Activated CD8-positive, alpha-beta memory T cell treated with anti-CD3 and anti-CD28 coated beads, Interleukin-2, amount 50 U/mL, for 1 hour (primary cell): ENCODE data around the gene SPRY4.
"Not testable (repeated sequence)": the region's sequence is repeated elsewhere in the genome, so short reads cannot be mapped to it uniquely, and the experiment has no call there.

Experiments used
- DNase-seq: peaks from one replicate; pipeline ENCODE4 v3.0.0-alpha.2; 2020; ENCODE audit errors: extremely low read depth

Gene SPRY4, protein sequence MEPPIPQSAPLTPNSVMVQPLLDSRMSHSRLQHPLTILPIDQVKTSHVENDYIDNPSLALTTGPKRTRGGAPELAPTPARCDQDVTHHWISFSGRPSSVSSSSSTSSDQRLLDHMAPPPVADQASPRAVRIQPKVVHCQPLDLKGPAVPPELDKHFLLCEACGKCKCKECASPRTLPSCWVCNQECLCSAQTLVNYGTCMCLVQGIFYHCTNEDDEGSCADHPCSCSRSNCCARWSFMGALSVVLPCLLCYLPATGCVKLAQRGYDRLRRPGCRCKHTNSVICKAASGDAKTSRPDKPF

DNA sequence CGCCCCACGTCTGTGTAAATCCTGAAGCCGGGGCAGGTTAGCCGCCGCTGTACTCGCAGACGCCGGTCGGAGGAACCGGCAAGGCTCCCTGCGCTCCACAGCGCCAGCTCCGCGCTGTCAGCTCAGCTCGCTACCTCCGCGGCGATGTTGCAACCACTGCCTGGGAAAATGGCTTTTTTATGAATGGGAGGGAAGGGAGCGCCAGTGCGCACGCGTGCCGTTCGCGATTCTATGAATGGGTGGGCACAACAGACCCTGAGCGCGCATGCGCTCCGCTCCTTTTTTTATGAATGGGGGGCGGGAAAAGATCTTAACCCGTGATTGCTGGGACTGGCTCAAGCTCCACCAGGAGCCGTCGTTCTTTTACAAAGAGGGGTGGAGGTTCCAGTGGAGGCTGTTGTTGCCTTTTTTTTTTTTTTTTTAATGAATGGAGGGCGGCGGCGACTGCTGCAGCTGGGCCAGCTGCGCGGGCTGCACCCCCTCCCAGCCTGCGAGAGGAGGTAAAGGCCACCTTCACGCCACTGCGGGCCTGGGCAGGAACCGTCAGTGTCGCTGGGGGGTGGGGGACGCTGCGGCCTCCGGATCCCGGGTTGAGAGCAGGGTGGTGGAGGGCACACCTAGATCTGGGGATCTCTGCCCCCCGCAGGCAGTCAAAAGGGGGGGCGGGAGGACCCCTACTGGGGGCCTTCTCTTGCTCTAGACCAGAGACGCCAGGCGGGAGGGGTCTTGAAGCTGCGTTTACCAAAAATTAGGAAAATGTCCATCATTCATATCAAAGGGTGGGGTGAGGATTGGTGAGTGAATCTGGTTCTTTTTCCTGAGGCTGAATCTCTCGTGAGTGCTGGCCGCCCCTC, at the start of gene SPRY4:
TSS of gene SPRY4 (minus strand) at position 151 of the 854 bp plus-strand sequence. CDS start 9,913 bp downstream, outside the sequence.
- peak; percentile 53 for DNase-seq

DNA sequence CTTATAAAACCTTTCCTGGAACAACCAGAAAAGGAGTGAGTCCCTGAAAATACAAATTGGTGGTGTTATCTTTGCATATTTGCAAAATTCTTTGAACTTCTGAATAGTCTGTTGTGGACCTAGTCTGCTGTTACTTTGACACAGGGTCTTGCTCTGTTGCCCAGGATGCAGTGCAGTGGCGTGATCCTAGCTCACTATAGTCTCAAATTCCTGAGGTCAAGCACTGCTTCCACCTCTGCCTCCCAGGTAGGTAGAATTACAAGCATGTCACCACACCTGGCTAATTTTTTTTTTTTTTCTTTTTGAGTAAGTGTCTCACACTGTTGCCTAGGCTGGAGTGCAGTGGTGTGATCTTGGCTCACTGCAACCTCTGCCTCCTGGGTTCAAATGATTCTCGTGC, 43.7 kb upstream of the SPRY4 start:
- DNase-seq, result no peak

DNA sequence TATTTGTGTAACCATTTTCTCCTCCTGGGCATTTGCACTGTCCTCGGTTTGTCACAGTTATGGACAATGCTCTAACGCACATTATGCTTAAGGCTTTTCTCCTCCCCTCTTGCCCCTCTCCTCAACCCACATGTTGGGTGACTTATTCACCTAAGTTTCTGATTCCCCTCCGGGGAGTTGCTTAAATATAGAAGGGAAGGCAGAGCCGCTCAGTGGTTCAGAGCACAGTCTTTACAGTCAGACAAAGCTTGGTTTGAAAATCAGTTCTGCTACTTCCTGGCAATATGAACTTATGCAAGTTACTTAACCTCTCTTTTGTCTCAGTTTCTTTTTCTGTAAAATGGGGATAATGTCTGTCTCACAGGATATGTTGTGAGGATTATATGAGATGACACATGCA, 41.2 kb upstream of the SPRY4 start:
- no peak for DNase-seq

DNA sequence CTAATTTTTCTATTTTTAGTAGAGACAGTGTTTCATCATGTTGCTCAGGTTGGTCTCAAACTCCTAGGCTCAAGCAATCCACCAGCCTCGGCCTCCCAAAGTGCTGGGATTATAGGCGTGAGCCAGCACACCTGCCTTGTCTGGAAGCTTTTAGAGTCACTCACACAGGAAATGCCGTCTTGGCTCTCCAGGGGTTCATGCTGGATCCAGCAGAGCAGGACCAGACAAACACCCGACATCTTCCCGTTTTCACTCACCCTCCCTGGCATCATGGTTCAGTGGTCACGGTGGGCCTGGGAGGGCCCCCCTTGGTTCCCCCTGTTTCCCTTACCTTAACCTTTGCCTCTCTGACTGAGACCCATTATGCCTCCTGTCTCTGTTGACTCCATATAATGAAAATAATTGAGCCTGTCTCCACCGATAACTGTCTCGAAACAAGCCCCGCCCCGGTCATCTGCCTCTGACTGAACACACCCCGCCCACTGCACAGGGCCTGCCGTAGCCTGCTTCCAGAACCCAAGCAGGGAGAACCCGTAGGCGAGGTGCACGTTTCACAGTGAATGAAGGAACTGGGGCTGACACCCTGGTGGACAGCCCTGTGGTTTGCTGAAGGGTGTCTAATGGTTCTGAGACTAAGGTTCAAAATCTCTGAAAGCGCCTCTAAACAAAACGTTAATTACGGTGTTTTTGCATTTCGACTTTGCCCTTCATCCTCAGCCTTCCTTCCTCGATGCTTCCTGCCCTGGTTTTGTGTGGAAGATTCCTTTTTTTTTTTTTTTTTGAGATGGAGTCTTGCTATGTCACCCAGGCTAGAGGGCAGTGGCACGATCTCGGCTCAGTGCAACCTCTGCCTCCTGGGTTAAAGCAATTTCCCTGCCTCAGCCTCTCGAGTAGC, 39.7 kb upstream of the SPRY4 start:
- DNase-seq, result no peak

DNA sequence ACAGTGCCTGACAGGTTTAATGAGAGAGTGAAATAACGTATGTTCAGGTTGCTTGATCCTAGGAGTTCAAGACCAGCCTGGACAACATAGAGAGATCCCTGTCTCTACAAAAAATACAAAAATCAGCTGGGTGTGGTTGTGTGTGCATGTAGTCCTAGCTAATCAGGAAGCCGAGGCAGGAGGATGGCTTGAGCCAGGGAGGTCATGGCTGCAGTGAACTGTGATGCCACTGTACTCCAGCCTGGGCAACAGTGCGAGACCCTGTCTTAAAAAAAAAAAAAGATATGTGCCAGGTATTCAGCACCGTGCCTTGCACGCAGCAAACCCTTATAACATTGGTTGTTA, 38.8 kb upstream of the SPRY4 start:
- no peak for DNase-seq

DNA sequence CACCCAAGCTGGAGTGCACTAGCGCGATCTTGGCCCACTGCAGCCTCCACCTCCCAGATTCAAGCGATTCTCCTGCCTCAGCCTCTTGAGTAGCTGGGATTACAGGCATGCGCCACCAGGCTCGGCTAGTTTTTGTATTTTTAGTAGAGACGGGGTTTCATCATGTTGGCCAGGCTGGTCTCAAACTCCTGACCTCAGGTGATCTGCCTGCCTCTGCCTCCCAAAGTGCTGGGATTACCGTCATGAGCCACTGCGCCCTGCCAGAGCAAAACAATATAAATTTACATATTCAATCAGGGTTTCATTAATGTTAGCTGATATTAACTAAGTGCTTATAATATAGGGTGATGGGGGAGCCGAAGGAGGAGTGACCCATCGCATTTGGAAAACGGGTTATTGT, 37.4 kb upstream of the SPRY4 start:
- DNase-seq, result not testable (repeated sequence)

DNA sequence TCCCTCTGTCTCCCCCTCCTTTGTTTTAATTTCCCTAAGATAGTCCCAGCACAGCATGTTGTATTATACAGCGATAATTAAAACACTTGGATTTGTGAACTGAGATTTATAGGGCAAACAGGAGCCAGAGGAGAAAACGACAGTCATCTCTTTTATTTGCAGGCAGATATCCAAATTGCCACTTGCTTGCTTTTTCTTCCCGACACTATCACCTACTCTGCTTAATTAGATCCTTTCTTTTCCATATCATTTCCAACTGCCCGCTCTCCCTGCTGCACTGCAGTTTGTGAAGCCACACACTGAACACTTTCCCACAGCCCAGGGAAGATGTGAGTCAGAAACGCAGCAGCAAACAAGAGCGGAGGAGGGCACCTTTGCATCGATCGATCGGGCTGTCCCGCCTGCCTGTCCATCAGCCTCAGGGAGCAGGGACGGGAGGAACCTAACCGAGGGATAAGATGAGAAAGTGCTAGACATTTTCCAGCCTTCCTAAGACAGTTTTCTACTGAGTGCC, 35.8 kb upstream of the SPRY4 start:
- no peak for DNase-seq

- no peak for DNase-seq
Measured at GRCh38 chr5:142360051-142360498, 35.3 kb upstream of the SPRY4 start.

- no peak for DNase-seq
Measured at GRCh38 chr5:142358648-142359047, 33.8 kb upstream of the SPRY4 start.

- DNase-seq, result no peak
Measured at GRCh38 chr5:142358121-142358520, 33.3 kb upstream of the SPRY4 start.

GRCh38 chr5:142357469-142358090, 32.8 kb upstream of the SPRY4 start:
- DNase-seq, result no peak

DNA sequence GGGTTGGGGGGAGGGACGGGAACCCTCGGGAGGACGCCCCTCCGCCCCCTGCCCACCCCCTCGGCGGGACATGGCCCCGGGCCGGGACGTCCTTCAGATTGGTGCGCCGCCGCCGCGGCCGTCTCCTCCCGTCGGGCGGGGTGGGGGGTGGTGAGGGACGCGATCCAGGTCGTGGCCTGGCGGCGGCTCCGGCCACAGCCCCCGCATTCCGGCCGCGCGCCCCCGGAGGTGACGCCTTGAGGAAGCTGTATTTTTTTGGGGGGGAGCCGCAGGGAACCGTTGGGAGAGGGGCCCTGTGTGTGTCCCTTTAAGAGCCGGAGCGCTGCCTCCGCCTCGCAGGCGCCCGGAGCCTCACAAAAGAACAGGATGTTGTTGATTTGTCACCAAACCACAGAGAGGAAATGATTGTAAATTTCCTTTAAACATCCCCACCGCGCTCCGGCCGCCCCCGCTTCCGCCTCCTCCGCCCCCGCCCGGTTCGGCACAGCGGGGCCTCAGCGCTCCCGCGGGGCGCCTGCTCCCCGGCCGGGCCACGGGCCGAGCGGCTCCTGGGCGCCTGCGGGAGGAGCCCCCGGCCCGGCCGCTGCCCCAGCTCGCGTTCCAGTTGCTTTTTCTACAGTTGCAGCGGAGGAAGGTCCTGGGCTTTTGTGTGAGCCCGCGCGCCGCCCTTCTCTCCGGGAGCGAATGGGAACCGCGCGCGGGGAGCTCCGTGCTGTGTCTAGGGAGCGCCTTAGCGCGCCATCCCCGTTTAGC, 32.1 kb upstream of the SPRY4 start:
- DNase-seq, result peak; percentile 60

DNA sequence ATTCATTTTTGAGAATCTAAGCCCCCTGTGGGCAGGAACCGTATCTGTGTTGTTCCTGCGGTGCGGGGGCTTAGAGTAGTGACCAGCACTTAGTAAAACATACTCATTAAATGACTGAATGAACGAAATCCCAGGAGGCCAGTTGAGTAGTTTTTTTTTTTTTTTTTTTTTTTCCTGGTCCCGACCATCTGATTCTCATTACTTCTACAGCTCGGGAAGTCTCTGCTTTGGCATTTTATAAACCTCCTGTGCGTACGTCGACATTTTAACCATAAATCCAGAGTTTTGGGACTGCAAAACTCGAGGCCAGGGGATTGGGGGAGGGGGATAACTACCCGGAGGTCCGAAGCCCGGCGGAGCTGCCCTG, 31.5 kb upstream of the SPRY4 start:
- no peak for DNase-seq

GRCh38 chr5:142353071-142353472, 28.3 kb upstream of the SPRY4 start:
- no peak for DNase-seq

DNA sequence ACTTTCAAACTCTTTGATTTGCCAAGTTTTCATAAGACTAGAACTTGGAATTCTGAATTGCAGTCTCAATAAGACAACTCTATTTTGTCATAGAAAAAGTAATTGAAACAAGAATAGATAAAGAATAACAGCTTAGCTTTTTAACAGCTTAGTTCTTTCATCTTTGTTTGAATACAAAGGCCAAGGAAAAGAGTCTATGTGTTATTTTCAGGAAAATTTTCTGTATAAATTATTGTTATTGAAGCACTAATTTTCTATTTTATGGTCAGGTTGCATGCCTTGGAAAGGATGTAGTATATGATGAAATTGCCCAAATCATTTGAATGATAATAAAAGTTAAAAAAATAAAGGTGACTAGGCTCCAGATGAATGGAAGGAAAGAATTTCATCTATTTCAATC, 25.2 kb upstream of the SPRY4 start:
- DNase-seq, result no peak

DNA sequence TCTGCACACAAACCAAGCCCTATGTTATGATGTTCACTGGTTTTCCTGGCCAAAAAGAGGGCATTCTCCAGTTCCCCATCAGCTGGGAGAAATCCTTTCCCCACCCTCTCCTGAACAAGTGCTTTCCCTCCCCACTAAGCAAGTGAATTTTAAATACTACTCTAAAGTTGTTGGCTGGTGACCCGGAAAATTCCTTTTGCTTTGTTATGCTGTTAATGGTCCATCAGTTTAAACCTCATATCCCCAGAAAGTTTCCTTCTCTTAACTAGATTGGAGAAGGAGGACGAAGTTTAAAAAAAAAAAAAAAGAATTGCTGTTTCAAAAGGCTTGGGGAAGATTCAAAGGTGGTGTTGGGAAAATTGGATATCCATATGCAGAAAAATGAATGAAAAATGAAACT, 21.9 kb upstream of the SPRY4 start:
- no peak for DNase-seq

GRCh38 chr5:142344915-142345314, 20.1 kb upstream of the SPRY4 start:
- DNase-seq, result not testable (repeated sequence)

GRCh38 chr5:142343531-142343930, 18.7 kb upstream of the SPRY4 start:
- no peak for DNase-seq

DNA sequence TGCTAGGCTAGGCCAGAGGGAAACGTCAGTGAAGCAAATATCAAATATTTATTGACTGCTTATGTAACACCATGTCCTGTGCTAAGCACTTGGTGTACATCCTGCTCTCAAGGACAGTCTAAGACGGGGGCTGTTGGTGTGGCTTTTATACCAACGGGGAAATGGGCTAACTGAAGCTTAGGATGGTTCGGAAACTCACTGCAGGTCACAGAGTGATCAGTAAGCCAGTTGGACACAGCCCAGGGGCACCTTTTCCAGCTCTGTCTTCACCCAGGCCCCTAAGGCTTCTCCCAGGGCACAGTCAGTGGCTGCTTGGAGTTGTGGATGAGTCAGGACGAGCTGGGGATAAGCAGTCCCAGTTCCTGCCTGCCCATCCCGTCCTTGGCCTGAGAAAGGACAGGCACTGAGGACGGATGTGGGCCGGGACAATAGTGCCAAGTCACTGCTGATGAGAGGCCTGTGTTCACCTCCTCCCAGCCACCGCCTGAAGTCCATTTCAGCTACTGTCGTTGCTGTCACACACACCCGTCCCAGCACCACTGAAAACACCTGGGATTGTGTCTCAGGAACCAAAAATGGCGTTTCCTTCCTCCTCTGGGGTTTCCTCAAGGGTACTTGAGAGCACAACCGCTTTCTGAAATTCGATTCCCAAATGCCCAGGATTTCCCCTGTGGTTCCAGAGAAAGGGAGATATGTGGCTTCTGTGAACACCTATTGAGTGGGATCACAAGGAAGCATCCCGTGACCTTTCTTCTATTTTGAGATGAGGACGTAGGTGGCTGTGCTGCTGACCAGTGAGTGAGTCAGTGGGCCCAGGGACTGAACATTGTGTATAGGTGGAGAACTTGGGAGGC, 17.5 kb upstream of the SPRY4 start:
- DNase-seq, result no peak

GRCh38 chr5:142339781-142340180, 15.0 kb upstream of the SPRY4 start:
- no peak for DNase-seq
